Hepatocyte (in vitro differentiated cells): ENCODE data around the gene CC2D1A.

Experiments used
- EZH2phosphoT487 ChIP-seq: fragments of 200-600 bp; sonication (generic); IDR thresholded peaks from one replicate; pipeline ENCODE4 v1.6.1; 2018; ENCODE audit warnings: antibody characterized with exemption, mild to moderate bottlenecking, low read depth, moderate library complexity; ENCODE audit not compliant: unreplicated experiment, severe bottlenecking
- TF ChIP-seq, protein P1 (sequence below): fragments of 200-600 bp; sonication (generic); IDR thresholded peaks from 2 replicates; pipeline ENCODE4 v1.5.1; 2016; ENCODE audit warnings: antibody characterized with exemption, mild to moderate bottlenecking; ENCODE audit not compliant: poor library complexity

DNA sequence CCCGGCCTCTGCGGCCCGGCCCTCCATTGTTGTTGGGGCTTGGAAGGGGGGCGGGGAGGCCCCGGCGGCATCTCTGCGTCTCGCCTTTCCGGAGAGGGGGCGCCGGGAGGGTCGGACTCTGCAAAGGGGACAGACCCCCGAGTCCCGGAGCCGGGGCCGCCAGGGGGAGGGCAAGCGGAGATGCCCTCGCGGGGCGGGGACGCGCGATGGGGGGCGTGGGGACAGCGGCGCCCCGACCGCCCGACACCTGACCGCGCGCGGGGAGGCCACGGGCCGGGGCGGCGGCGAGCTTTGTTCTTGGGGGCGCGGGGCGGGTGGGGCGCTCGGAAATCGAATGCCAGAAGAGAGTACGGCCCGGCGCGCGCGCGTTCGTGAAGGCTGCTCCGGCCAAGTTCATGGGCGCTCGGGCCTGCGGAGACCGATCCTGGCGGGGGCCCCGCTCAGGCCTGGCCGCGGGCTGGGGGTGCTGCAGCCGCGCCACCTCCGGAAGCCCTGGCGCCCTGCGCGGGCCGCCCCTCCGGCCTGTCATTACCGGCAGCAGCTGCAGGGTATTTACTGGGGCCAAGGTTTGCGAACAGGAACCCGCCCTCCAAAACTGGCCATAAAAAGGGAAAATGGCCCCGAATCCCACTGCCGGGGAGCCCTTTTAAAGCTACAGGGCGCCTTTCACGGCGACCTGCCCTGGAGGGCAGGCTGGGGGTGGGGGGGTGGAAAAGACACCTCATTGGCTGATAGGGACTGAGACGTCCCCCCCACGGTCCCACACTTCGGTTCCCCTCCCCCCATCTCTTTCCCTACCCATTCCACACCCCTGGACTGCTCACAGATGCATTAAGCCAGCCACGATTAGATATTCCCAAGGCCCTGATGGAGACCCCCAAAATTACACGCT, 40.2 kb upstream of the CC2D1A start:
- TF ChIP-seq, protein P1, sequence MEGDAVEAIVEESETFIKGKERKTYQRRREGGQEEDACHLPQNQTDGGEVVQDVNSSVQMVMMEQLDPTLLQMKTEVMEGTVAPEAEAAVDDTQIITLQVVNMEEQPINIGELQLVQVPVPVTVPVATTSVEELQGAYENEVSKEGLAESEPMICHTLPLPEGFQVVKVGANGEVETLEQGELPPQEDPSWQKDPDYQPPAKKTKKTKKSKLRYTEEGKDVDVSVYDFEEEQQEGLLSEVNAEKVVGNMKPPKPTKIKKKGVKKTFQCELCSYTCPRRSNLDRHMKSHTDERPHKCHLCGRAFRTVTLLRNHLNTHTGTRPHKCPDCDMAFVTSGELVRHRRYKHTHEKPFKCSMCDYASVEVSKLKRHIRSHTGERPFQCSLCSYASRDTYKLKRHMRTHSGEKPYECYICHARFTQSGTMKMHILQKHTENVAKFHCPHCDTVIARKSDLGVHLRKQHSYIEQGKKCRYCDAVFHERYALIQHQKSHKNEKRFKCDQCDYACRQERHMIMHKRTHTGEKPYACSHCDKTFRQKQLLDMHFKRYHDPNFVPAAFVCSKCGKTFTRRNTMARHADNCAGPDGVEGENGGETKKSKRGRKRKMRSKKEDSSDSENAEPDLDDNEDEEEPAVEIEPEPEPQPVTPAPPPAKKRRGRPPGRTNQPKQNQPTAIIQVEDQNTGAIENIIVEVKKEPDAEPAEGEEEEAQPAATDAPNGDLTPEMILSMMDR = no peak
- no peak for TF ChIP-seq EZH2phosphoT487
